ENCODE measurements around the gene SMPDL3A. TPM values are rescaled to one million over a fixed set of nuclear protein-coding genes. Genes with fewer than 3 reads are reported as not detected.
"Not testable (repeated sequence)": the region's sequence is repeated elsewhere in the genome, so short reads cannot be mapped to it uniquely, and the experiment has no call there.

The SMPDL3A gene, protein sequence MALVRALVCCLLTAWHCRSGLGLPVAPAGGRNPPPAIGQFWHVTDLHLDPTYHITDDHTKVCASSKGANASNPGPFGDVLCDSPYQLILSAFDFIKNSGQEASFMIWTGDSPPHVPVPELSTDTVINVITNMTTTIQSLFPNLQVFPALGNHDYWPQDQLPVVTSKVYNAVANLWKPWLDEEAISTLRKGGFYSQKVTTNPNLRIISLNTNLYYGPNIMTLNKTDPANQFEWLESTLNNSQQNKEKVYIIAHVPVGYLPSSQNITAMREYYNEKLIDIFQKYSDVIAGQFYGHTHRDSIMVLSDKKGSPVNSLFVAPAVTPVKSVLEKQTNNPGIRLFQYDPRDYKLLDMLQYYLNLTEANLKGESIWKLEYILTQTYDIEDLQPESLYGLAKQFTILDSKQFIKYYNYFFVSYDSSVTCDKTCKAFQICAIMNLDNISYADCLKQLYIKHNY
- polyA plus RNA-seq (ENCODE audit: low read depth in 6 of 6): under 1 TPM in 1 of 6 donors, not detected in 5; 0.19 TPM

DNA sequence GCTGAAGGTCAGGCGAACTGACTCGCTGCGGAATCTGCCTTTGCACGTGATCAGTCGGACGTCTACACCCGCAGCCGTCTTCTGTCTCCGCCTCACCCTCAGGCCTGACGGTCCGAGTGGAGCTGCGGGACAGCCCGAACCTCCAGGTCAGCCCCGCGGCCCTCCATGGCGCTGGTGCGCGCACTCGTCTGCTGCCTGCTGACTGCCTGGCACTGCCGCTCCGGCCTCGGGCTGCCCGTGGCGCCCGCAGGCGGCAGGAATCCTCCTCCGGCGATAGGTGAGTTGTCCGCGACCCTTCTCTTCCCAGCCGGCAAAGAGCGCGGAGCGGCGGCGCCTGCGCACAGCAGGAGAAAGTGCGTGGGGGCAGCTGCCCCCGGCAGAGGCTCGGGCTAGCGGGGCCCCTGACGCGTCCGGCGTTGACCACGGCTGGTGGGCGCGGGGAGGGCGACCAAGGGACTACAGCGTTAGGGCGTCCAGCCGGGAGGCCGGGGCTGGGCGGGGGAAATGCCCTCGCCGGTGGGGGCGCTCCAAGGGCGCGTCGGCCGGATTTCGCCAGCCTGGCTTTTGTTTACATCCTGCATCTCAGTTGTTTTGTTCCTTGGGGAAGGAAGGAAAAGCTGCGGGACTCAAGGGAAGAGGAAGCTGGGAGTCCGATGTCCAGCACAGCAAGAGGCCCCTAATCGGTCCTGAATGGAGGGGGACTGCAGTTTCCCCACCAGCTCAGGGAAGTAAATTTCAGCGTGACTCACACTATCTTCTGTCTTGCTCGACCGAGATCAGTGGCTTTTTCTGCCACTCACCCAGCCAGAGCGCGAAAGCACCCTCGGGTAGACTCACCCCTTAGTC, at the start of gene SMPDL3A:
TSS of gene SMPDL3A (plus strand) at position 77 of the 846 bp plus-strand sequence. CDS start at position 166, 89 bp downstream.
- Mint-ChIP-seq H3K36me3 (no peaks in the 10 kb centered on the region), H3K4me1 (peaks cover 5 to 22% (median 22%) of the 10 kb centered on the region in 3 donors), H3K4me3 (peak within 1 kb of the TSS; percentile 21 to 86 (median 72)), H3K27me3 (peaks cover 53 to 56% (median 54%) of the 10 kb centered on the region in 3 donors), H3K9me3 (peaks cover 0 to 3% (median 0%) of the 10 kb centered on the region in 7 donors), H3K27ac (peak within 1 kb of the TSS in 1 of 6 donors; percentile 86)
- no peak for DNase-seq
- ATAC-seq (ENCODE audit: low read depth in 2 of 2): peak; percentile 54 to 58

DNA sequence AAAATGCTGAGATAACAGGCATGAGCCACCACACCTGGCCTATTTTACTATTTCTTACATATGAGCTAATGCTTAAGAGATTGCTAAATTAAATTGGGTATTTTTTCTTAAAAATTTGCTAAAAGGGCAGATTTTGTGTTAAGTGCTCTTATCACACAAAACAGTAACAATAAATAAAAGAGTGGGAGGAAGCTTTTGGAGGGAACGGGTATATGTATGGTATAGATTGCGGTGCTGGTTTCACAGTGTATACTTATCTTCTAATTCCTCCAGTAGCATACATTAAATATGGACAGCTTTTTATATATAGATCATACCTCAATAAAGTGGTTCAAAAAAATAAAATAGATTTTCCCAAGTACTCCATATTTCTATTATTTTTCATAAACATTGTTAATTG, 49.0 kb upstream of the SMPDL3A start:
- H3K9me3 Mint-ChIP-seq: peaks cover 0 to 2% (median 0%) of the 10 kb centered on the region in 7 donors
- ATAC-seq (ENCODE audit: low read depth in 2 of 2) (no peak), DNase-seq (no peak)
- H3K27ac Mint-ChIP-seq: no peak overlapping the region
- no peaks in the 10 kb centered on the region for H3K36me3 Mint-ChIP-seq
- H3K27me3 Mint-ChIP-seq: peaks cover 0 to 5% (median 0%) of the 10 kb centered on the region in 3 donors
- no peaks in the 10 kb centered on the region for H3K4me1 Mint-ChIP-seq
- H3K4me3 Mint-ChIP-seq: peak overlapping the region in 1 of 8 donors; percentile 57

DNA sequence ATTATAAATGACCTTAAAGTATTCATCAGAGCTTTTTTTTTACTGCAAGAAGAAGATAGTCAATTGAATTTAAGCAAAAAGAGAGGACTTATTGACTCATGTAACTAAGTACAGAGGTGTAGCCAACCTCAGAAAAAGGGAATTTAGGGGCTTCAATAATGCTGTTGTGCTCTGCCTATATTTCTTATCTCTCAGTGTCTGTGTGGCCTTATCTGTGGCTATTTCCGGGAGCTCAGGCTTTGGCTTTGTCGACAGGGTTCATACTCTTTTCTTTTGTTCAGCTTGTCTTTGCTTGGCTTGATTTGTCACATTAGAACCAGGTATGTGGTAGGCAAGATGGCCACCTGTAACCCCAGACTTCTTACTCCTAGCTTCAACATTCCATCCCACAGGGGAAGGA, 48.1 kb upstream of the SMPDL3A start:
- no peak for ATAC-seq (ENCODE audit: low read depth in 2 of 2)
- DNase-seq: no peak
- no peak overlapping the region for H3K4me3 Mint-ChIP-seq
- peaks cover 0 to 2% (median 0%) of the 10 kb centered on the region in 7 donors for H3K9me3 Mint-ChIP-seq
- no peak overlapping the region for H3K27ac Mint-ChIP-seq
- H3K27me3 Mint-ChIP-seq: peaks cover 0 to 5% (median 0%) of the 10 kb centered on the region in 3 donors
- H3K36me3 Mint-ChIP-seq: no peaks in the 10 kb centered on the region
- H3K4me1 Mint-ChIP-seq: no peaks in the 10 kb centered on the region

DNA sequence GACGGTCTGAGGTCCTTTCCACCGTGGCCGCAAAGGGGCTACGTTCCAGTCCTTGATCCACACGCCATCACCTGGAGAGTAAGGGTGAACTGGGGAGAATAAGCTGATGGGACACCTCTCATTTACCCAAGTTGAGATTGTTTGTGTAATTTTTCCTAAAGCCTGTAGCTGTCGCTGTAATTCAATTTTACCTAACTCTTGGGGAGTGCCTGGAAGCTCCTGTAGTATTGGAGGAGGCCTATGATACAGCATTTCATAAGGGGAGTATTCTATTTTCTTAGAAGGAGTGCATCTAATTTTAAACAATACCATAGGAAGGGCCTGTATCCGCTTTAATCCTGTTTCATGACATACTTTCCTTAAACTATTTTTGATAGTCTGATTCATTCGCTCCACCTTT, 44.8 kb upstream of the SMPDL3A start:
- not testable (repeated sequence) for ATAC-seq (ENCODE audit: low read depth in 2 of 2); H3K4me3 Mint-ChIP-seq; DNase-seq; H3K27me3 Mint-ChIP-seq; H3K27ac Mint-ChIP-seq; H3K36me3 Mint-ChIP-seq
- Mint-ChIP-seq H3K9me3 (peaks cover 0 to 22% (median 6%) of the 10 kb centered on the region in 7 donors), H3K4me1 (peaks cover 0 to 13% (median 6%) of the 10 kb centered on the region in 3 donors)

DNA sequence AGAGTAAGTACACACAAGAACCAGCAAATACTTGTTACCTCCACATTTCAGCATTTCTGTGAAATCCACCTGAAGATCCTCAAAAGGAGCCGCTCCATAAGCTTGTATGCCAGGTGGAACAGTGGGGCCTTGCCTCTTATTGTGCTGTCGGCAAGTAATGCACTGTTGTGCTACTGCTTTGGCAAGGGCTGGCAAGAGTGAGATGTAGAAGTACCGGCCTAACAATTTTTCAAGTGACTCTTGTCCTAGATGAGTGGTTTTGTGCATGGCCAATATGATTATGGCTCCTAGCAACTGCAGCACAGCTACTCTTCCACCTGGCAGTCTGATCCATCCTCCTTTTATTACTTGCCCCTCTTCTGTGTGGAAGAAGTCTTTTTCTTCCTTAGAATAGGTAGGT, 44.2 kb upstream of the SMPDL3A start:
- ATAC-seq (ENCODE audit: low read depth in 2 of 2); H3K4me3 Mint-ChIP-seq; DNase-seq; H3K27ac Mint-ChIP-seq; H3K36me3 Mint-ChIP-seq; H3K27me3 Mint-ChIP-seq: not testable (repeated sequence)
- Mint-ChIP-seq H3K9me3 (peaks cover 0 to 27% (median 6%) of the 10 kb centered on the region in 7 donors), H3K4me1 (peaks cover 0 to 13% (median 6%) of the 10 kb centered on the region in 3 donors)

DNA sequence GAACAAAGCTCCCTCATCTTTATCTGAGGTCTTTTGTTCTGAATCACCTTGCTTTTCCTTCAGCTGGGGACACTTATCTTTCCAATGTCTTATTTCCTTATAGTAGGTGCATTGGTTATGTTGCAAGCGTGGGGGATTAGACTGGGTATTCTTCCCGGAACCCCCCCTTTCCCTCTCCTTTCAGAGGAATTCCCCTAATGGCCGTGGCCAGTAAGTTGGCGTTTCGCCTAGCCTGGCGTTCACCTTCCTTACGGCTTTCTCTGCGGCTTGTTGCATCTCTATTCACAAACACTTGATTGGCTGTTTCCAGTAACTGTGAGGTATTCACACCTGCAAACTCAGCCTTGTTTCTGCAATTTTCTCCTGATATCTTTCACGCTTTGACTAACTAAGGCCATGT, 42.4 kb upstream of the SMPDL3A start:
- Mint-ChIP-seq H3K36me3 (no peaks in the 10 kb centered on the region), H3K27me3 (peaks cover 0 to 5% (median 0%) of the 10 kb centered on the region in 3 donors), H3K9me3 (peaks cover 0 to 27% (median 6%) of the 10 kb centered on the region in 7 donors), H3K4me3 (no peak overlapping the region), H3K27ac (no peak overlapping the region), H3K4me1 (peaks cover 2 to 20% (median 13%) of the 10 kb centered on the region in 3 donors)
- DNase-seq (no peak), ATAC-seq (ENCODE audit: low read depth in 2 of 2) (no peak)

DNA sequence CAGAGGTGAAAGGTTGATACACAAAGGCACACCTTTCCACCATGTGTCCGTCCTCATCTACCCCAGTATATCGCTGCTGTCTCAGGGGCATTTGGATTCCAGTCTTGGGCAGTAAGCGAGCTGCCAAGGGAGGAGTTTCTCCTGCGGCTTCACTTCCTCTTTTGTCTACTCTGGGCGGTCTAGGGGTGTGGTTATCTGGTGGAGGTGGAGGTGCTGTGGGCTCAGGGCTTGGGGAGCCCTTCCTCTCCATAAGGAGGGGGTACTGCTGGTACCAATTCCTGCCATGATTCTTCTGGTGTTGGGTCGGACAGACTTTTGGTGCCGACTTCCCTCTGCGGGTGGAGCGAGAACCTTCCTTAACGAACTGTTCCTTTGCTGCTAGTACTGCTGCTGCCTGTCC, 41.5 kb upstream of the SMPDL3A start:
- Mint-ChIP-seq H3K4me1 (peaks cover 4 to 22% (median 20%) of the 10 kb centered on the region in 3 donors), H3K9me3 (peaks cover 0 to 27% (median 6%) of the 10 kb centered on the region in 7 donors), H3K27ac (peak overlapping the region in 1 of 6 donors; percentile 28), H3K36me3 (no peaks in the 10 kb centered on the region), H3K4me3 (no peak overlapping the region), H3K27me3 (no peaks in the 10 kb centered on the region)
- ATAC-seq (ENCODE audit: low read depth in 2 of 2): no peak
- DNase-seq: no peak

DNA sequence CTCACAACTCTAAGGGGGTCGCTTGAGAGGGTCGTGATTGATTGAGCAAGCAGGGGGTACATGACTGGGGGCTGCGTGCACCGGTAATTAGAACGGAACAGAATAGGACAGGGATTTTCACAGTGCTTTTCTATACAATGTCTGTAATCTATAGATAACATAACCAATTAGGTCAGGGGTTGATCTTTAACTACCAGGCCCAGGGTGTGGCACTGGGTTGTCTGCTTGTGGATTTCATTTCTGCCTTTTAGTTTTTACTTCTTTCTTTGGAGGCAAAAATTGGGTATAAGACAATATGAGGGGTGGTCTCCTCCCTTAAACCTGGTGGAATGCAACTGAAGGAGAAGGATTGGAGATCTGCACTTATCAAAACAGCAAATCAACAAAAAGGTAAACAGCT, 40.1 kb upstream of the SMPDL3A start:
- not testable (repeated sequence) for H3K27me3 Mint-ChIP-seq; DNase-seq; ATAC-seq (ENCODE audit: low read depth in 2 of 2); H3K36me3 Mint-ChIP-seq; H3K4me3 Mint-ChIP-seq
- Mint-ChIP-seq H3K4me1 (peaks cover 4 to 22% (median 20%) of the 10 kb centered on the region in 3 donors), H3K9me3 (peaks cover 0 to 27% (median 6%) of the 10 kb centered on the region in 7 donors), H3K27ac (peak overlapping the region in 1 of 6 donors; percentile 37)

DNA sequence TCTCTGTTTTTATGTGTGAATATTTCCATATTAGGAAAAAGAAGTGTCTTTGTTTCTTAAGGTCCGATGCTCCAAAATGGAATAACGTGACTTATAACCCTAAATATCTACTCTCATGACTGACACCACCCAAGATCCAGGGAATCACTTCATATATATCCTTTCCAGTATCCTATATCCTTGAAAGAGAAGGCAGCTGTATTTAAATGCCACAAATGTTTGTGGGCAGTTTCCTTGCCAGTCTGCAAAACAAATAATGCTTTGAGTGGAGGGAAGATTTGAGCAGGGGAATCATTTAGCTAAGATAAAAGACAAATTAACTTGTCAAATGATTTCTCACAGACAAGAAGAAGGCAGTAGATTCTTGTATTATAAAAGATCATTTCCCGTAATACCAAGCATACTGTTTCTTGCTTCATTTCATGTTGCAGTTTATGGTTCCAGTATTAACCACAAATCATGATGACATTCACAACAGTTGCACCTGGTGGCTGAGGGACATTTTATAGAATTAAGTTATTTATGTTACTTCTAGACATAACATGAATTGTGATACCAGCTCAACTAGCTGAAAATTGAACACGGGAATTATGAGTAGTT, 39.5 kb upstream of the SMPDL3A start:
- Mint-ChIP-seq H3K27ac (no peak overlapping the region), H3K4me3 (no peak overlapping the region)

DNA sequence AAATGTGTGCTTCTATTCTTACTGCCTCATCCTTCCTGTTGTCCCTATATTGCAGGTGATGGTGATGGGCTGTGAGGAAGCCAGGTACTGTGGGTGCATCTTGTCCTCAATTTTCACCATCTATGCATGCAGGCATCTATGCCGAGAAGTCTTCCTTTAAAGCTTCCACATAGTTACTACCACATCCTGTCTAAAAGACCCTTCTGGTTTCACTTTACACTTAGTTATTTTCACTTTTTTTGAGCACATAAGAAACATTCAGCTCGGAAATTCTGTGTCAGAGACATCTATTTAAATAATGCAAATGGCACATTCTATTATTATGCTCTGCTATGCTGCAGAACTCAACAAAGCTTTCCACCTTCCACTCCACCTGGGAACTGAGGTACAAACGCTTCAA, 37.7 kb upstream of the SMPDL3A start:
- Mint-ChIP-seq H3K27me3 (no peaks in the 10 kb centered on the region), H3K9me3 (peaks cover 0 to 27% (median 6%) of the 10 kb centered on the region in 7 donors), H3K4me1 (peaks cover 4 to 22% (median 20%) of the 10 kb centered on the region in 3 donors), H3K4me3 (peak overlapping the region in 3 of 8 donors; percentile 23 to 64 (median 35)), H3K36me3 (no peaks in the 10 kb centered on the region), H3K27ac (no peak overlapping the region)
- DNase-seq (no peak), ATAC-seq (ENCODE audit: low read depth in 2 of 2) (no peak)

More for the DNA sequence above, 39.5 kb upstream of the SMPDL3A start:
- DNase-seq (no peak), ATAC-seq (ENCODE audit: low read depth in 2 of 2) (no peak)
- Mint-ChIP-seq H3K4me1 (peaks cover 4 to 22% (median 20%) of the 10 kb centered on the region in 3 donors), H3K36me3 (no peaks in the 10 kb centered on the region), H3K27me3 (no peaks in the 10 kb centered on the region), H3K9me3 (peaks cover 0 to 27% (median 6%) of the 10 kb centered on the region in 7 donors)

DNA sequence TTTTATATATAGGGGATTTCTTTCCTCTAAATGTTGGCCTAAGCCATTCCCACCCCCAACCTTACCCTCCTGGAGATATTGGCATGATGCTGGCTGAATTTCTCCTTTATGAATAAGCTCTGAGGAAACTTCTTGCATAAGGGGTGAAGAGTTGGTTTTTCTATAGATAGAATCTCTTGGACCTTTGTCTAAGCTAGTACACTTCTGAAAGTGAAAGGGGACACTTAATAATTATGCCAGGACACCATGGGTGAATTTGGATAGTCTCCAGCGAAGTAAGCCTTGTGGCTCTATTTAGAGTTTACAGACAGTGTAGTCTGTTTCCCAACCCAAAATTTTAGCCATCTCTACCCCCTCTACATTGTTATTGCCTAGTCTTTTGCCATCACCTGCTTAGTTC, 36.6 kb upstream of the SMPDL3A start:
- ATAC-seq (ENCODE audit: low read depth in 2 of 2) (no peak), DNase-seq (no peak)
- H3K4me1 Mint-ChIP-seq: peaks cover 4 to 17% (median 17%) of the 10 kb centered on the region in 3 donors
- H3K9me3 Mint-ChIP-seq: peaks cover 0 to 23% (median 6%) of the 10 kb centered on the region in 7 donors
- no peaks in the 10 kb centered on the region for H3K27me3 Mint-ChIP-seq
- peak overlapping the region in 1 of 6 donors; percentile 23 for H3K27ac Mint-ChIP-seq
- H3K36me3 Mint-ChIP-seq: no peaks in the 10 kb centered on the region
- no peak overlapping the region for H3K4me3 Mint-ChIP-seq

DNA sequence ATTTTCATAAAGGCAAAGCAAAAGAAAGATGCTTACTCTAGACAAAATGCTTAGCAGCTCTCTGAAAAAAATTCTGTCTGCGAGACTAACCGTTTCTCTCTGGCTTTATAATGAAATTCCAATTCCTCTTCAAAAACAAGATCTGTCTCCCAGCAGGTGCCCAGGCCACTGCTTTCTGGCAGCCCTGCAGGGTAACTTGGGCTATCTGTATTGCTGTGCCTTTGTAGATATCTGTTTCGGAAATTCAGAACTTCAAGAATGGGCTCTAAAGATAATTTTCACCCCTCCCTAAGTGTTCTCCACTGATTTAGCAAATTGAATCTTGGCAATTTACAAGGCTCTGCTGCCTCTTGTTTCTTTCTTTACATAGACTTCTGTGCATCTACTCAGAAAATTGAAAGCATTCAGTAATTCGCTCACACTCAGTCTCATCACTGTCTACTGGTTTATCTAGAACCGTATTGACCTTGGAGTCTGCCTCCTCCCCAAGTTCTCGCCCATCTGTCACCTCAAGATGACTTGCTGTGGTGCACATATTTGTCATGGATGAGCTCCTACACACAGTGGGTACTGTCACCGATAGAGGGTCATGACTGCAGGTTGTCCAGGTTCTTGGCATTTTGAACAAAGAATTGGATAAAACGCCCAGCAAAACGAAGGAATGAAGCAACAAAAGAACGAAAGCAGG, 35.9 kb upstream of the SMPDL3A start:
- ATAC-seq (ENCODE audit: low read depth in 2 of 2) (no peak), DNase-seq (no peak)
- peak overlapping the region in 1 of 6 donors; percentile 43 for H3K27ac Mint-ChIP-seq
- peaks cover 0 to 16% (median 4%) of the 10 kb centered on the region in 7 donors for H3K9me3 Mint-ChIP-seq
- peaks cover 4 to 14% (median 10%) of the 10 kb centered on the region in 3 donors for H3K4me1 Mint-ChIP-seq
- no peaks in the 10 kb centered on the region for H3K27me3 Mint-ChIP-seq
- H3K36me3 Mint-ChIP-seq: no peaks in the 10 kb centered on the region
- H3K4me3 Mint-ChIP-seq: no peak overlapping the region
